Endothelial cell of umbilical vein (primary cell): ENCODE measurements around the gene MITF.

Experiments
- CTCF ChIP-seq, 2 donors: IDR thresholded peaks; 1 replicate in 1 of 2; 2 replicates in 1 of 2; pipeline ENCODE4 v1.5.1; 2011; ENCODE audit warnings: low read length in 2 of 2, mild to moderate bottlenecking in 2 of 2, moderate library complexity in 2 of 2, control low read depth in 1 of 2, inconsistent platforms in 1 of 2, low read depth in 1 of 2; ENCODE audit not compliant: insufficient read depth in 1 of 2; ENCODE audit errors: extremely low read depth in 1 of 2
- EZH2 ChIP-seq: IDR thresholded peaks from 2 replicates; pipeline ENCODE4 v1.6.1; 2012; ENCODE audit warnings: borderline replicate concordance, low read depth, mild to moderate bottlenecking, moderate library complexity, low read length, inconsistent platforms; ENCODE audit not compliant: severe bottlenecking
- FOS ChIP-seq: IDR thresholded peaks from 2 replicates; pipeline ENCODE4 v1.6.1; 2011; ENCODE audit warnings: mild to moderate bottlenecking, low read length, moderate library complexity, borderline replicate concordance; ENCODE audit not compliant: insufficient read depth
- GATA2 ChIP-seq: IDR thresholded peaks from 2 replicates; pipeline ENCODE4 v1.7.0; 2011; ENCODE audit warnings: low read depth, mild to moderate bottlenecking, moderate library complexity, mixed read lengths, low read length; ENCODE audit not compliant: insufficient read length, insufficient read depth
- JUN ChIP-seq: IDR thresholded peaks from 2 replicates; pipeline ENCODE4 v1.6.1; 2011; ENCODE audit warnings: borderline replicate concordance, low read depth; ENCODE audit not compliant: insufficient read length, insufficient read depth
- MYC ChIP-seq: IDR thresholded peaks from one replicate; pipeline ENCODE4 v1.6.1; 2011; ENCODE audit warnings: mild to moderate bottlenecking, low read depth, low read length
- POLR2A ChIP-seq: IDR thresholded peaks from 2 replicates; pipeline ENCODE4 v1.6.1; 2012; ENCODE audit warnings: low read depth, mild to moderate bottlenecking, control low read depth, low read length
- POLR2AphosphoS5 ChIP-seq: IDR thresholded peaks from 2 replicates; pipeline ENCODE4 v1.6.1; 2012; ENCODE audit warnings: low read depth, mild to moderate bottlenecking, control low read depth, low read length, moderate library complexity; ENCODE audit not compliant: insufficient read depth
- TF ChIP-seq, protein P1 (sequence below): IDR thresholded peaks from 2 replicates; pipeline ENCODE4 v1.6.1; 2011; ENCODE audit not compliant: insufficient read depth, insufficient read length

GRCh38 chr3:69869643-69870042, 130.4 kb downstream of the MITF start:
- TF ChIP-seq CTCF (IDR thresholded peaks at IDR 0.05; ENCODE audit: extremely low read depth in 1 of 2, insufficient read depth in 1 of 2, low read depth in 1 of 2, low read length in 2 of 2): no peak
- no peak for TF ChIP-seq POLR2AphosphoS5
- TF ChIP-seq EZH2: no peak
- no peak for TF ChIP-seq POLR2A
- TF ChIP-seq FOS: no peak
- TF ChIP-seq JUN: no peak
- TF ChIP-seq MYC: no peak
- TF ChIP-seq, protein P1, sequence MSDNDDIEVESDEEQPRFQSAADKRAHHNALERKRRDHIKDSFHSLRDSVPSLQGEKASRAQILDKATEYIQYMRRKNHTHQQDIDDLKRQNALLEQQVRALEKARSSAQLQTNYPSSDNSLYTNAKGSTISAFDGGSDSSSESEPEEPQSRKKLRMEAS: no peak
- TF ChIP-seq GATA2: no peak
